ENCODE results near the gene CLDN3.

DNA sequence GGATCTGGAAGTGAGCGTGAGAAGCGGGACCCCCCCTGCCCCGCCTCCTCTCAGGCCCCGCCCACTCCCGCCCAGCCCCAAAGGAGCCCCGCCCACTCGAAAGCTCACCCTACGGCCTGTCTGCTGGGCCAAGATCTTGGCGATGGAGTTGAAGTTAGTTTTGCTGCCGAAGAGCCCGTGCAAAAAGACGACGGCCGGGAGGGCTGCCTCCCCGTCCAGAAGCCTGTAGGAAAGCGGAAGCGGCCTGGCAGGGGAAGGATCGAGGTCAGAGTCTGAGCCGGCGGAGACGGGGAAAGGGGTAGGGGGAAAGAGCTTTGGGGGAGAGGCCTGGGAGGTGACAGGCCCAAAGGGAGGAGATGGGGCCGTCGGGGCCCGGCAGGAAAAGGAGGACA is 31.9 kb downstream of the CLDN3 start:
- TF ChIP-seq POLR2AphosphoS5 (IDR thresholded peaks at IDR 0.05) = no peak
- TF ChIP-seq, protein P1, sequence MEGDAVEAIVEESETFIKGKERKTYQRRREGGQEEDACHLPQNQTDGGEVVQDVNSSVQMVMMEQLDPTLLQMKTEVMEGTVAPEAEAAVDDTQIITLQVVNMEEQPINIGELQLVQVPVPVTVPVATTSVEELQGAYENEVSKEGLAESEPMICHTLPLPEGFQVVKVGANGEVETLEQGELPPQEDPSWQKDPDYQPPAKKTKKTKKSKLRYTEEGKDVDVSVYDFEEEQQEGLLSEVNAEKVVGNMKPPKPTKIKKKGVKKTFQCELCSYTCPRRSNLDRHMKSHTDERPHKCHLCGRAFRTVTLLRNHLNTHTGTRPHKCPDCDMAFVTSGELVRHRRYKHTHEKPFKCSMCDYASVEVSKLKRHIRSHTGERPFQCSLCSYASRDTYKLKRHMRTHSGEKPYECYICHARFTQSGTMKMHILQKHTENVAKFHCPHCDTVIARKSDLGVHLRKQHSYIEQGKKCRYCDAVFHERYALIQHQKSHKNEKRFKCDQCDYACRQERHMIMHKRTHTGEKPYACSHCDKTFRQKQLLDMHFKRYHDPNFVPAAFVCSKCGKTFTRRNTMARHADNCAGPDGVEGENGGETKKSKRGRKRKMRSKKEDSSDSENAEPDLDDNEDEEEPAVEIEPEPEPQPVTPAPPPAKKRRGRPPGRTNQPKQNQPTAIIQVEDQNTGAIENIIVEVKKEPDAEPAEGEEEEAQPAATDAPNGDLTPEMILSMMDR (IDR thresholded peaks at IDR 0.05 in 8 of 11, conservative IDR thresholded peaks at IDR 0.05 in 3 of 11) = no peak
- TF ChIP-seq POLR2A (IDR thresholded peaks at IDR 0.05) = no peak

All from spleen (tissue), 7 donors.